ENCODE data around the gene NECAB3. TPM values are rescaled to one million over a fixed set of nuclear protein-coding genes. Genes with fewer than 3 reads are reported as not detected.
"Not testable (repeated sequence)": the region's sequence is repeated elsewhere in the genome, so short reads cannot be mapped to it uniquely, and the experiment has no call there.

The NECAB3 gene
- total and polyA plus RNA-seq, 4 donors: 10.6 to 53.1 (median 23.3) TPM

GRCh38 chr20:33646191-33646590 is 28.0 kb downstream of the NECAB3 start:
- ATAC-seq (ENCODE audit: low FRiP score) (no peak), DNase-seq (no peak)
- WGBS, 2 donors: 89 to 91% methylated on average over 5 of the region's 5 CpGs
- Histone ChIP-seq H3K4me3 (ENCODE audit: low read length in 2 of 2) (no peak overlapping the region), H3K27ac (ENCODE audit: low read depth in 1 of 2, low read length in 2 of 2) (no peak overlapping the region), H3K36me3 (ENCODE audit: control insufficient read depth in 1 of 2, insufficient read depth in 2 of 2, low read length in 1 of 2) (peaks cover 0 to 7% of the 10 kb centered on the region in 2 donors), H3K4me1 (ENCODE audit: control insufficient read depth in 1 of 2, insufficient read depth in 2 of 2, low read length in 2 of 2) (peaks cover 0 to 4% of the 10 kb centered on the region in 2 donors), H3K9me3 (ENCODE audit: control insufficient read depth, low read length) (no peaks in the 10 kb centered on the region), H3K27me3 (ENCODE audit: control insufficient read depth in 1 of 2, insufficient read depth in 2 of 2, low read length in 1 of 2) (no peaks in the 10 kb centered on the region)
- intact Hi-C loops (cut with DNase I): loop anchor here in 1 of 2 donors (5.0 to 10.0 kb wide), 2 partner anchors 184 to 231 kb away; no protein-coding TSS in a partner anchor

- Histone ChIP-seq H3K27ac (ENCODE audit: low read depth in 1 of 2, low read length in 2 of 2) (no peak overlapping the region), H3K36me3 (ENCODE audit: control insufficient read depth in 1 of 2, insufficient read depth in 2 of 2, low read length in 1 of 2) (peaks cover 0 to 7% of the 10 kb centered on the region in 2 donors), H3K9me3 (ENCODE audit: control insufficient read depth, low read length) (no peaks in the 10 kb centered on the region), H3K4me1 (ENCODE audit: control insufficient read depth in 1 of 2, insufficient read depth in 2 of 2, low read length in 2 of 2) (peaks cover 0 to 4% of the 10 kb centered on the region in 2 donors), H3K27me3 (ENCODE audit: control insufficient read depth in 1 of 2, insufficient read depth in 2 of 2, low read length in 1 of 2) (no peaks in the 10 kb centered on the region), H3K4me3 (ENCODE audit: low read length in 2 of 2) (no peak overlapping the region)
- DNase-seq (no peak), ATAC-seq (ENCODE audit: low FRiP score) (no peak)
- intact Hi-C loops (cut with DNase I): loop anchor here in 1 of 2 donors (5.0 to 10.0 kb wide), 2 partner anchors 183 to 231 kb away; no protein-coding TSS in a partner anchor
- WGBS, 2 donors: 96 to 98% methylated on average over 2 of the region's 2 CpGs
Observed at GRCh38 chr20:33645396-33645795, 28.8 kb downstream of the NECAB3 start.

- ATAC-seq (ENCODE audit: low FRiP score) (no peak), DNase-seq (no peak)
- 90 to 98% methylated on average over 4 of the region's 4 CpGs for WGBS, 2 donors
- no peaks in the 10 kb centered on the region for H3K27me3 ChIP-seq (ENCODE audit: control insufficient read depth in 1 of 2, insufficient read depth in 2 of 2, low read length in 1 of 2)
- H3K4me3 ChIP-seq (ENCODE audit: low read length in 2 of 2): no peak overlapping the region
- no peak overlapping the region for H3K27ac ChIP-seq (ENCODE audit: low read depth in 1 of 2, low read length in 2 of 2)
- peaks cover 0 to 9% of the 10 kb centered on the region in 2 donors for H3K36me3 ChIP-seq (ENCODE audit: control insufficient read depth in 1 of 2, insufficient read depth in 2 of 2, low read length in 1 of 2)
- H3K9me3 ChIP-seq (ENCODE audit: control insufficient read depth, low read length): no peaks in the 10 kb centered on the region
- intact Hi-C loops (cut with DNase I): loop anchor here in 1 of 2 donors (5.0 to 10.0 kb wide), 2 partner anchors 183 to 230 kb away; no protein-coding TSS in a partner anchor
- H3K4me1 ChIP-seq (ENCODE audit: control insufficient read depth in 1 of 2, insufficient read depth in 2 of 2, low read length in 2 of 2): peaks cover 0 to 4% of the 10 kb centered on the region in 2 donors
Observed at GRCh38 chr20:33645072-33645358, 29.2 kb downstream of the NECAB3 start.

GRCh38 chr20:33644313-33645071 is 29.7 kb downstream of the NECAB3 start:
- H3K27me3 ChIP-seq (ENCODE audit: control insufficient read depth in 1 of 2, insufficient read depth in 2 of 2, low read length in 1 of 2): no peaks in the 10 kb centered on the region
- ATAC-seq (ENCODE audit: low FRiP score) (no peak), DNase-seq (no peak)
- no peak overlapping the region for H3K4me3 ChIP-seq (ENCODE audit: low read length in 2 of 2)
- peaks cover 0 to 9% of the 10 kb centered on the region in 2 donors for H3K36me3 ChIP-seq (ENCODE audit: control insufficient read depth in 1 of 2, insufficient read depth in 2 of 2, low read length in 1 of 2)
- peaks cover 0 to 4% of the 10 kb centered on the region in 2 donors for H3K4me1 ChIP-seq (ENCODE audit: control insufficient read depth in 1 of 2, insufficient read depth in 2 of 2, low read length in 2 of 2)
- no peaks in the 10 kb centered on the region for H3K9me3 ChIP-seq (ENCODE audit: control insufficient read depth, low read length)
- H3K27ac ChIP-seq (ENCODE audit: low read depth in 1 of 2, low read length in 2 of 2): no peak overlapping the region
- WGBS, 2 donors: 96% methylated on average over 28 of the region's 28 CpGs
- intact Hi-C loops (cut with DNase I): loop anchor here in 1 of 2 donors (5.0 to 10.0 kb wide), 2 partner anchors 182 to 230 kb away; no protein-coding TSS in a partner anchor

GRCh38 chr20:33640287-33640686 is 33.9 kb downstream of the NECAB3 start:
- H3K27ac ChIP-seq (ENCODE audit: low read depth in 1 of 2, low read length in 2 of 2): no peak overlapping the region
- 92 to 93% methylated on average over 13 of the region's 13 CpGs for WGBS, 2 donors
- intact Hi-C loops (cut with DNase I): loop anchor here in 1 of 2 donors (10.0 kb wide), 1 partner anchor 225 kb away; no protein-coding TSS in a partner anchor
- DNase-seq (no peak), ATAC-seq (ENCODE audit: low FRiP score) (no peak)
- no peaks in the 10 kb centered on the region for H3K9me3 ChIP-seq (ENCODE audit: control insufficient read depth, low read length)
- H3K27me3 ChIP-seq (ENCODE audit: control insufficient read depth in 1 of 2, insufficient read depth in 2 of 2, low read length in 1 of 2): no peaks in the 10 kb centered on the region
- H3K4me1 ChIP-seq (ENCODE audit: control insufficient read depth in 1 of 2, insufficient read depth in 2 of 2, low read length in 2 of 2): no peaks in the 10 kb centered on the region
- peaks cover 7 to 14% of the 10 kb centered on the region in 2 donors for H3K36me3 ChIP-seq (ENCODE audit: control insufficient read depth in 1 of 2, insufficient read depth in 2 of 2, low read length in 1 of 2)
- no peak overlapping the region for H3K4me3 ChIP-seq (ENCODE audit: low read length in 2 of 2)

GRCh38 chr20:33636776-33637175 is 37.5 kb downstream of the NECAB3 start:
- DNase-seq (no peak), ATAC-seq (ENCODE audit: low FRiP score) (no peak)
- intact Hi-C loops (cut with DNase I): no loop called here
- H3K4me3 ChIP-seq (ENCODE audit: low read length in 2 of 2): no peak overlapping the region
- H3K9me3 ChIP-seq (ENCODE audit: control insufficient read depth, low read length): no peaks in the 10 kb centered on the region
- WGBS, 2 donors: 95 to 97% methylated on average over 1 of the region's 1 CpG
- H3K4me1 ChIP-seq (ENCODE audit: control insufficient read depth in 1 of 2, insufficient read depth in 2 of 2, low read length in 2 of 2): no peaks in the 10 kb centered on the region
- no peaks in the 10 kb centered on the region for H3K27me3 ChIP-seq (ENCODE audit: control insufficient read depth in 1 of 2, insufficient read depth in 2 of 2, low read length in 1 of 2)
- H3K27ac ChIP-seq (ENCODE audit: low read depth in 1 of 2, low read length in 2 of 2): no peak overlapping the region
- peaks cover 7 to 9% of the 10 kb centered on the region in 2 donors for H3K36me3 ChIP-seq (ENCODE audit: control insufficient read depth in 1 of 2, insufficient read depth in 2 of 2, low read length in 1 of 2)

- no peaks in the 10 kb centered on the region for H3K9me3 ChIP-seq (ENCODE audit: control insufficient read depth, low read length)
- no peaks in the 10 kb centered on the region for H3K4me1 ChIP-seq (ENCODE audit: control insufficient read depth in 1 of 2, insufficient read depth in 2 of 2, low read length in 2 of 2)
- intact Hi-C loops (cut with DNase I): no loop called here
- no peak for ATAC-seq (ENCODE audit: low FRiP score)
- no peak overlapping the region for H3K4me3 ChIP-seq (ENCODE audit: low read length in 2 of 2)
- no peaks in the 10 kb centered on the region for H3K27me3 ChIP-seq (ENCODE audit: control insufficient read depth in 1 of 2, insufficient read depth in 2 of 2, low read length in 1 of 2)
- WGBS, 2 donors: 98% methylated on average over 3 of the region's 3 CpGs
- DNase-seq: no peak
- H3K27ac ChIP-seq (ENCODE audit: low read depth in 1 of 2, low read length in 2 of 2): no peak overlapping the region
- peaks cover 10 to 12% of the 10 kb centered on the region in 2 donors for H3K36me3 ChIP-seq (ENCODE audit: control insufficient read depth in 1 of 2, insufficient read depth in 2 of 2, low read length in 1 of 2)
Observed at GRCh38 chr20:33635341-33635740, 38.9 kb downstream of the NECAB3 start.

GRCh38 chr20:33631910-33632309 is 42.3 kb downstream of the NECAB3 start:
- H3K27ac ChIP-seq (ENCODE audit: low read depth in 1 of 2, low read length in 2 of 2); ATAC-seq (ENCODE audit: low FRiP score); intact Hi-C loops (cut with DNase I); H3K9me3 ChIP-seq (ENCODE audit: control insufficient read depth, low read length); H3K4me1 ChIP-seq (ENCODE audit: control insufficient read depth in 1 of 2, insufficient read depth in 2 of 2, low read length in 2 of 2); H3K27me3 ChIP-seq (ENCODE audit: control insufficient read depth in 1 of 2, insufficient read depth in 2 of 2, low read length in 1 of 2); DNase-seq; H3K4me3 ChIP-seq (ENCODE audit: low read length in 2 of 2): not testable (repeated sequence)
- H3K36me3 ChIP-seq (ENCODE audit: control insufficient read depth in 1 of 2, insufficient read depth in 2 of 2, low read length in 1 of 2): peaks cover 8 to 13% of the 10 kb centered on the region in 2 donors
- WGBS, 2 donors: 72 to 74% methylated on average over 4 of the region's 4 CpGs

- intact Hi-C loops (cut with DNase I): no loop called here
- Histone ChIP-seq H3K36me3 (ENCODE audit: control insufficient read depth in 1 of 2, insufficient read depth in 2 of 2, low read length in 1 of 2) (peaks cover 3 to 10% of the 10 kb centered on the region in 2 donors), H3K4me1 (ENCODE audit: control insufficient read depth in 1 of 2, insufficient read depth in 2 of 2, low read length in 2 of 2) (no peaks in the 10 kb centered on the region)
Observed at GRCh38 chr20:33630507-33630906, 43.7 kb downstream of the NECAB3 start.

More at GRCh38 chr20:33630507-33630906, 43.7 kb downstream of the NECAB3 start:
- 62 to 73% methylated on average over 4 of the region's 4 CpGs for WGBS, 2 donors
- ATAC-seq (ENCODE audit: low FRiP score): no peak
- Histone ChIP-seq H3K27ac (ENCODE audit: low read depth in 1 of 2, low read length in 2 of 2) (no peak overlapping the region), H3K9me3 (ENCODE audit: control insufficient read depth, low read length) (no peaks in the 10 kb centered on the region), H3K27me3 (ENCODE audit: control insufficient read depth in 1 of 2, insufficient read depth in 2 of 2, low read length in 1 of 2) (no peaks in the 10 kb centered on the region), H3K4me3 (ENCODE audit: low read length in 2 of 2) (no peak overlapping the region)
- DNase-seq: no peak
